Measurements from ENCODE around the gene UBE2E2.

UBE2E2 gene

GRCh38 chr3:23238156-23238555, 35.0 kb downstream of the UBE2E2 start:
- FAIRE-seq: no peak
- DNase-seq (ENCODE audit: extremely low spot score, insufficient read length, low read depth): no peak

DNA sequence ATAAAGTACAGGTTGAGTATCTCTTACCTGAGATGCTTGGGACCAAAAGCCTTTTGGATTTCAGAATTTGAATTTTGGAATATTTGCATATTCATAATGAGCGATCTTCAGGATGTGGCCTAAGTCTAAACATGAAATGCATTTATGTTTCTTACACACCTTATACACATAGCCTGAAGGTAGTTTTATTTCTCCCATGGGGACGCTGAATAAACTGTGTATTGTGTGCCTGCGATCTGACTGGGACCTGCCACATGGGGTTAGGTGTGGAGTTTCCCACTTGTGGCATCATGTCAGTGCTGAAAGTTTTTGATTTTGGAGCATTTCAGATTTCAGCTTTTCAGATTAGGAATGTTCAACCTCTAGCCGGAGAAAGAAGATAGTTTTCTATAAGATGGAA, 35.5 kb downstream of the UBE2E2 start:
- DNase-seq (ENCODE audit: extremely low spot score, insufficient read length, low read depth) (no peak), FAIRE-seq (peak; percentile 39)

DNA sequence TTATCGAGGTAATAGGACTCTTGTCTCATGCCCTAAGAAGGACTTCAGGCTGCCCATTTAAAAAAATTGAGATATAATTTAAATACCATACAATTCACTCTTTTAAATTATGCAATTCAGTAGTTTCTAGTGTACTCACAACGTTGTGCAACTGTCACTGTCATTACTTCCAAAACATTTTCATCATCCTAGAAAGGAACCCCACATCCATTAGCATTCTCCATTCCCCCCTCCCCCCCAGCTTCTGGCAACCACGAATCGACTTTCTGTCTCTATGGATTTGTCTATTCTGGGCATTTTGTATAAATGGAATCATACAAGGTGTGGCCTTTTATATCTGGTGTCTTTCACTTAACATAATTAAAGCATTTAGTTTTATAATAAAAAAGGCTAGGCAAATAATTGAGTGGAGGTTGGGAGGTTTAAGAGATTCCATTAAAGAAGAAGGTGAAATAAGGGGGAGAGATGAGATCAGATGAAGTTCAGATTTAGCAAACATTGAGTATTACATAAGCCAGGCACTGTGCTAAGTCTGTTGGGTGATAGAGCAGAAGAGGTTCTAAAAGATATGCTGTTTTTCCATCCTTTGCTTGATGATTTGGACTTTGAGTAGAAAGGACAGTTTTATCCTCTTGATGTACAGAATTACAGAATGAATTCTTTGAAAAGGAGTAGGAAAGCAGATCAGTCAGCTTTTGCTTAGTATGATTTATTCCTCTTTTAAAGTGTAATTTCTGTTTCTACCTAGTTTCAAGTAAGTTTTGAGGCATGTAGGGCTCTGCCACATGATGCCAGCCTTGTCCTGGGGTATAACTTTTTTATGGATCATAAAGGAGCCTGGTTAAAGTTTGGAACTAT, 36.3 kb downstream of the UBE2E2 start:
- FAIRE-seq (no peak), DNase-seq (ENCODE audit: extremely low spot score, insufficient read length, low read depth) (no peak)

DNA sequence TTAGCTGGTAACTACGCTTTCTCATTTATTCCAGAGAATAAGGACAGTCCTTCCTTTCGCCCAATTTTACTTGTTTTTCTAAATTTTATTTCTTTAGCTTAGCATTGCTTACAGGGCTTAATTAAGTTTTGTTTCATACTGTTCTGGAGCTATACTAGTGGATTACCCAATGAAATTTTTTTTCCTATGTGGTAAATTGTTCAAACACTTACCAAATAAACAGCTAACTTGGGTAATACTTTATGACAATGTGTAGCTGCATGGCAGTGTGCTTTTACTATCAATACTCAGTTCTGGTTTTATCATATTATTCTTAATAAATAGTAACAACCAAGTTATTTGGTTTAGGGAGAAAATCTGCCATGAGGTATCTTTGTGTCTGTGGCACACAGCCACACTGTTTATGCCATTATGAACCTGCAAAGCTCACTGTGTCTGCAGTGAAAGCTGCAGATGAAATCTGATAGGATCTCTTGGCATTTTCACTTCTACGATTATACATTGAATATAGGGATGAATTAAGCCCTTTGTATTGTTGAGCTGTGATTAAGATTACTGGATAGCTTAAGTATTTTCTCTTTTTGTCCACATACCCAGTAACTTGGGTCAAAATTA, 37.2 kb downstream of the UBE2E2 start:
- no peak for DNase-seq (ENCODE audit: extremely low spot score, insufficient read length, low read depth)
- no peak for FAIRE-seq

- FAIRE-seq: no peak
- DNase-seq (ENCODE audit: extremely low spot score, insufficient read length, low read depth): no peak
Observed at GRCh38 chr3:23241256-23241655, 38.1 kb downstream of the UBE2E2 start.

DNA sequence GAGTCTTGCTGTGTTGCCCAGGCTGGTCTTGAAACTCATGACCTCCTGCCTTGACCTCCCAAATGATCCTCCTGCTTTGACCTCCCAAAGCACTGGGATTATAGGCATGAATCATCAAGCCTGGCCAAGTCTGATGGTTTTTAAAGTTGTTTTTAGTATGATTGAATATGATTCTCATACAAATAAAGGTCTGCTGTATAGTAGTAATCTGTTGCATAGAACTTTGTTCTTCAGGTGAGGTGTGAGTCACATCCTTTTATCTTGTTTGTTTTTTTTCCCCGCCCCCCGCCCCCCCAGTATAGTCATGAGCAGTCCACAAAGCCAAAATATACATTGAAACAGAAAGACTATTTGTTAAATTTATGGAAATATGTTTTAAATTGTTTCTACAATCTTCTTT, 39.0 kb downstream of the UBE2E2 start:
- no peak for FAIRE-seq
- no peak for DNase-seq (ENCODE audit: extremely low spot score, insufficient read length, low read depth)

- DNase-seq (ENCODE audit: extremely low spot score, insufficient read length, low read depth): no peak
- FAIRE-seq: no peak
Observed at GRCh38 chr3:23244324-23245041, 41.4 kb downstream of the UBE2E2 start.

DNA sequence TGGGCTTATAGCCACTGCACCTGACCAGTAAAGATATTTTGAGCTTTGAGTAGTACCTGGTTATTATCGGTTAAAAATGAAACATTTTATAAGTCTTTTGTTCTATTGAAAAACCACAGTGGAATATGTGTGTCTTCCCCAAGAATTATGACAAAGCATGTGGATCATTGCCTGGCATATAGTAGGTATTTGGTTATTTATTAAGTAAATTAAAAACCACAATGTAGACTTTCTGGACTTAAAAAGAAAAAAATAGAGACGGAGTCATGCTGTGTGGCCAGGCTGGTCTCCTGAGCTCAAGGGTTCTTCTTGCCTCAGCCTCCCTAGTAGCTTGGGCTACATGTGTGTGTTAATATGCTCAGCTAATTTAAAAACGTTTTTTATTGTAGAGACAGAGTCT, 43.5 kb downstream of the UBE2E2 start:
- FAIRE-seq (peak; percentile 45), DNase-seq (ENCODE audit: extremely low spot score, insufficient read length, low read depth) (no peak)

- DNase-seq (ENCODE audit: extremely low spot score, insufficient read length, low read depth) (no peak), FAIRE-seq (no peak)
Observed at GRCh38 chr3:23248594-23249131, 45.5 kb downstream of the UBE2E2 start.

- DNase-seq (ENCODE audit: extremely low spot score, insufficient read length, low read depth): no peak
- no peak for FAIRE-seq
Observed at GRCh38 chr3:23249961-23250360, 46.8 kb downstream of the UBE2E2 start.

DNA sequence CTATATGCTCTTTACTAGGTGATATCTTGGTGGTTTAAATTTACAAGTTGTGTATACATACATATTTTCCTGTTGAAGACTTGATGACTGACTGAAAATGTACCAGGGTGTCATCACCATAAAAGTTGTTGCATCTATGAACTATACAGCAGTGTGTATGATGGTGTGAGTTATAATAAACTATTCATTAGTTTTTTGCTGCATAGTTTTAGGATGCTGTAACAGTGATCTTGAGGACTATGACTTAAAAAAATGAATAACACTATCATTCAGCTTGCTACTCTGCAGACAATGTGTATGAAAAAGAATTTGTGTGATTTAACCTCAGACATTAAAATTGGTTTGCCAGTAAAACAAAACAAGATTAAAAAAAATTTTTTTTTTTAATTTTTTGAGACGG, 49.0 kb downstream of the UBE2E2 start:
- DNase-seq (ENCODE audit: extremely low spot score, insufficient read length, low read depth) (no peak), FAIRE-seq (no peak)

DNA sequence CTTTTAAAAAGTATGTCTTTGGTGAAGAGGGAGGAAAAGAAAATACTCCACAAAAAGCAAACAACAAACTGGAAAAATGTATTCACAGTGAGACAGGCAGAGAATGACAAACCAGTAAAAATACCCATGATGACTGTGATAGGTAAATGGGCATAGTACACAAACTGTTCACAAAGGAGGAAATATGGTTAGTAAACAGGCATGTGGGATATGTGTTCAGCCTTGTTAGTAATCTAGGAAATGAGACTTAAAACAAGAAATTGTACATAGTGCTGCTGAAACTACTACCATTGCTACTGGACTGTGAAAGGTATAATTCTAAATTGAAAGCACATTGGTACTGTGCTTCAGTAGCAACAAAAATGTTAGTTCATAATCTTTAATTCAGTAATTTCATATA, 50.1 kb downstream of the UBE2E2 start:
- DNase-seq (ENCODE audit: extremely low spot score, insufficient read length, low read depth): peak; percentile 5

GRCh38 chr3:23254282-23254681, 51.2 kb downstream of the UBE2E2 start:
- DNase-seq (ENCODE audit: extremely low spot score, insufficient read length, low read depth) (no peak), FAIRE-seq (peak; percentile 66)

More for the DNA sequence above, 50.1 kb downstream of the UBE2E2 start:
- peak; percentile 87 for FAIRE-seq

DNA sequence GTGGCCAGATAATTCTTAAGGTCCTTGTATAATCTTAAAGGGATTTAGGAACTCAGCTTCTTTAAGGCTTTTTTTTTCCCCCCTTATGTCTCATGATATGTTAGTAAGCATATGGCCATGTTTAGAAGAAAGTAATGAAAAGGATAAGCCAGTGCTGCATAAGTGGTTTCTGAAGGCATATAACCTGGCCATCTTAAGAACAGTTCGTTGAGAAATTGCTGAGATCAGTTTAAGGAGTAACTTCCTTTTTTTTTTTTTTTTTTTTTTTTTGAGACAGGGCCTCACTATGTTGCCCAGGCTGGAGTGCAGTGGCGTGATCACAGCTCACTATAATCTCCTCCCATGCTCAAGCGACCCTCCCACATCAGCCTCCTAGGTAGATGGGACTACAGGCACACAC, 51.7 kb downstream of the UBE2E2 start:
- no peak for DNase-seq (ENCODE audit: extremely low spot score, insufficient read length, low read depth)
- no peak for FAIRE-seq

DNA sequence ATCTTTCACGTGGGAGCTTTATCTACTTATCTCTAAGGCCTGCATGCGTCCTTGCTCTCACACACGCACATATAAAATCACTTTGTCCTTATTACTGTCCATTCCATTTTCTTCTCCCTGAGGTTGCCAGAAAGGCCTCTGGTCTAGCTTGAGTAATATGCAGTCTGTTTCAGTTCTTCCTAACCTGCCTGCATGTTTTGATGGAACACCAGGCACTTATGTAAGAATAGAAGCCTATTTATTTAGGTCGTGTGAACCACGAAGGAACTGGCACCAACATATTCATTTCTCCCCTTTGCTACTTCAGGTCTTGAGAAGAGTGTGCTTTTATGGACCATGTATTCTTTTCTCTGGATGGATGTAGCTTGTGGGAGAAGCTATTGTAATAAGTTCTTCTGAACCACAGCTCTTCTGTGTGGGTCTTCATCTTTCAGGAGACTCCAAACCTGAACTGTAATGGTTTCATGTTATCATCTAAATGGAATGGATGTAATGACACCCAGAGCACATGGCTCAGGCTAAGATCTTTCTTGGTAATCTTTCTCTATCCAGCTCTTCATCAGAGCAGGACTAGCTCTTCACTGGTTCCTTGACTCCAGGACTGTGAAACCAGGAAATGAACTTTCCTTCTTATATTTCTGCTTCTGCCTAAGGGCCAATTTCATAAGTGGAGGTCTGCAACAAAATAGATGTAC, 53.8 kb downstream of the UBE2E2 start:
- FAIRE-seq (peak; percentile 67), DNase-seq (ENCODE audit: extremely low spot score, insufficient read length, low read depth) (no peak)

- FAIRE-seq (no peak), DNase-seq (ENCODE audit: extremely low spot score, insufficient read length, low read depth) (no peak)
Observed at GRCh38 chr3:23258110-23258509, 55.0 kb downstream of the UBE2E2 start.

- FAIRE-seq: no peak
- no peak for DNase-seq (ENCODE audit: extremely low spot score, insufficient read length, low read depth)
Observed at GRCh38 chr3:23259515-23259914, 56.4 kb downstream of the UBE2E2 start.

- DNase-seq (ENCODE audit: extremely low spot score, insufficient read length, low read depth) (no peak), FAIRE-seq (no peak)
Observed at GRCh38 chr3:23262766-23263165, 59.6 kb downstream of the UBE2E2 start.

GRCh38 chr3:23263796-23264195, 60.7 kb downstream of the UBE2E2 start:
- DNase-seq (ENCODE audit: extremely low spot score, insufficient read length, low read depth) (no peak), FAIRE-seq (no peak)

- FAIRE-seq: no peak
- DNase-seq (ENCODE audit: extremely low spot score, insufficient read length, low read depth): no peak
Observed at GRCh38 chr3:23264413-23264812, 61.3 kb downstream of the UBE2E2 start.

Data from GM18507 (cell line).